HepG2 (cell line): Measurements from ENCODE around the gene GPC6. TPM values are rescaled to one million over a fixed set of nuclear protein-coding genes. Genes with fewer than 3 reads are reported as not detected.

Source experiments
- ATAC-seq: fragments of 200-7000 bp; cut with Tn5 transposase; 3 replicates; pipeline ENCODE4 v1.9.1; 2020; ENCODE audit warnings: mild to moderate bottlenecking, moderate library complexity
- BruUV-seq: library from RNA; stranded (reverse); fragments of 400-500 nt; replicated peaks from 2 replicates; lab custom pipeline; 2021; lab: Mats Ljungman, UMichigan
- CTCF ChIA-PET: fragments of 300-600 bp; formaldehyde crosslinking; extraction: SDS; loops from one replicate; lab custom pipeline; 2021; ENCODE audit warnings: low total read pairs, inconsistent platforms, low intra/inter-chr PET ratio; lab: Yijun Ruan, JAX
- POLR2A ChIA-PET: fragments of 350-600 bp; sonication (Branson Sonifier 250); formaldehyde crosslinking; loops from one replicate; lab custom pipeline; 2020; ENCODE audit warnings: antibody characterized with exemption, inconsistent platforms; lab: Yijun Ruan, JAX
- DNase-seq: peaks from one replicate; pipeline ENCODE4 v3.0.0-alpha.2; 2015; ENCODE audit warnings: low spot score
- FAIRE-seq: peaks from 3 replicates; lab custom pipeline; 2011; peaks lifted over from hg19 to GRCh38; lab: Jason Lieb, UNC
- H2AFZ ChIP-seq: one replicate; pipeline ENCODE4 v1.6.1; 2011; ENCODE audit warnings: low read length, inconsistent platforms
- H3K27ac ChIP-seq: fragments of 300-600 bp; 3 replicates; pipeline ENCODE4 v1.8.0; 2011; ENCODE audit warnings: mixed run types, mild to moderate bottlenecking, mixed read lengths, low read length, inconsistent platforms; ENCODE audit not compliant: insufficient read depth; ENCODE audit errors: extremely low read length
- H3K27me3 ChIP-seq, 2 experiments: fragments of 200-600 bp in 1 of 2; 2 replicates in 1 of 2; 3 replicates in 1 of 2; pipeline versions ENCODE4 v1.6.0 to v1.8.0; 2011; ENCODE audit warnings: low read length in 2 of 2, mild to moderate bottlenecking in 2 of 2, moderate library complexity in 2 of 2, inconsistent platforms in 1 of 2; ENCODE audit not compliant: insufficient read depth in 2 of 2, control insufficient read depth in 1 of 2
- H3K36me3 ChIP-seq, 2 experiments: fragments of 200-600 bp in 1 of 2; replicated peaks in 1 of 2; 2 replicates in 1 of 2; 3 replicates in 1 of 2; pipeline versions ENCODE4 v1.5.1 to v1.8.0; 2011; ENCODE audit warnings: low read length in 2 of 2, inconsistent platforms in 1 of 2; ENCODE audit not compliant: insufficient read depth in 2 of 2, control insufficient read depth in 1 of 2
- H3K4me1 ChIP-seq: 2 replicates; pipeline ENCODE4 v1.5.1; 2012; ENCODE audit warnings: low read length, inconsistent platforms; ENCODE audit not compliant: insufficient read depth
- H3K4me2 ChIP-seq: 2 replicates; pipeline ENCODE4 v1.6.0; 2011; ENCODE audit warnings: low read depth, low read length, inconsistent platforms
- H3K4me3 ChIP-seq, 3 experiments: fragments of 200-600 bp in 1 of 3; sonication (generic), shearing (Covaris generic) in 1 of 3; replicated peaks in 1 of 3; 2 replicates each; pipeline ENCODE4 v1.5.1; 2011 to 2016; ENCODE audit warnings: low read length in 3 of 3, inconsistent platforms in 2 of 3, low read depth in 2 of 3, mild to moderate bottlenecking in 2 of 3, control low read depth in 1 of 3, mixed read lengths in 1 of 3; ENCODE audit not compliant: insufficient read depth in 1 of 3
- H3K79me2 ChIP-seq: one replicate; pipeline ENCODE4 v1.6.1; 2011; ENCODE audit warnings: low read length, inconsistent platforms; ENCODE audit not compliant: insufficient read depth
- H3K9ac ChIP-seq: 2 replicates; pipeline ENCODE4 v1.6.0; 2011; ENCODE audit warnings: mild to moderate bottlenecking, low read depth, low read length, inconsistent platforms; ENCODE audit not compliant: insufficient read depth
- H3K9me3 ChIP-seq: 2 replicates; pipeline ENCODE4 v1.5.1; 2012; ENCODE audit warnings: mild to moderate bottlenecking, low read length
- H4K20me1 ChIP-seq: 2 replicates; pipeline ENCODE4 v1.6.0; 2011; ENCODE audit warnings: inconsistent platforms, mild to moderate bottlenecking, low read length, moderate library complexity; ENCODE audit not compliant: insufficient read depth
- CCDC6 ChIP-seq: sonication (generic); formaldehyde crosslinking; IDR thresholded peaks from 2 replicates; pipeline ENCODE4 v1.8.1; 2022; ENCODE audit warnings: mild to moderate bottlenecking, missing genetic modification reagents, moderate library complexity
- ETV5 ChIP-seq: IDR thresholded peaks from 2 replicates; pipeline ENCODE4 v1.6.1; 2018; ENCODE audit warnings: missing biosample characterization, missing genetic modification reagents, inconsistent platforms, borderline replicate concordance
- EZH2 ChIP-seq: conservative IDR thresholded peaks from 2 replicates; pipeline ENCODE4 v1.6.1; 2012; ENCODE audit warnings: mild to moderate bottlenecking, low read depth, low read length, moderate library complexity
- FIP1L1 ChIP-seq: fragments of 200-400 bp; formaldehyde crosslinking; IDR thresholded peaks from 2 replicates; pipeline ENCODE4 v1.6.1; 2018; ENCODE audit warnings: low read depth, mild to moderate bottlenecking, low read length, moderate library complexity, borderline replicate concordance; ENCODE audit not compliant: insufficient read depth
- HNRNPK ChIP-seq: fragments of 200-400 bp; formaldehyde crosslinking; IDR thresholded peaks from 2 replicates; pipeline ENCODE4 v1.6.1; 2018; ENCODE audit warnings: low read length, low read depth, moderate library complexity, mild to moderate bottlenecking; ENCODE audit not compliant: poor library complexity, severe bottlenecking
- HOXA5 ChIP-seq: sonication (generic); formaldehyde crosslinking; IDR thresholded peaks from 2 replicates; pipeline ENCODE4 v1.4.0; 2020; ENCODE audit warnings: missing genetic modification reagents
- KLF6 ChIP-seq: IDR thresholded peaks from 2 replicates; pipeline ENCODE4 v1.8.0; 2016; ENCODE audit warnings: missing biosample characterization, missing genetic modification reagents
- NR1H2 ChIP-seq: sonication (generic); formaldehyde crosslinking; IDR thresholded peaks from 2 replicates; pipeline ENCODE4 v1.8.1; 2022; ENCODE audit warnings: low read depth, missing genetic modification reagents, borderline replicate concordance
- SNRNP70 ChIP-seq: fragments of 200-400 bp; formaldehyde crosslinking; IDR thresholded peaks from 2 replicates; pipeline ENCODE4 v1.6.1; 2017; ENCODE audit warnings: mild to moderate bottlenecking, low read depth, low read length, moderate library complexity
- SRY ChIP-seq: sonication (generic); formaldehyde crosslinking; IDR thresholded peaks from 2 replicates; pipeline ENCODE4 v1.8.0; 2022; ENCODE audit warnings: mild to moderate bottlenecking, missing genetic modification reagents
- WIZ ChIP-seq: sonication (generic); formaldehyde crosslinking; IDR thresholded peaks from 2 replicates; pipeline ENCODE4 v1.5.1; 2020; ENCODE audit warnings: mild to moderate bottlenecking, missing genetic modification reagents
- ZBTB7A ChIP-seq: sonication (generic); formaldehyde crosslinking; IDR thresholded peaks from 2 replicates; pipeline ENCODE4 v1.8.0; 2022; ENCODE audit warnings: mild to moderate bottlenecking, missing genetic modification reagents
- ZFP41 ChIP-seq: sonication (generic); formaldehyde crosslinking; IDR thresholded peaks from 2 replicates; pipeline ENCODE4 v1.4.0; 2020; ENCODE audit warnings: mild to moderate bottlenecking, missing genetic modification reagents, borderline replicate concordance
- ZFP82 ChIP-seq: sonication (generic); formaldehyde crosslinking; IDR thresholded peaks from 2 replicates; pipeline ENCODE4 v1.5.1; 2020; ENCODE audit warnings: mild to moderate bottlenecking, missing genetic modification reagents, borderline replicate concordance
- ZFX ChIP-seq: sonication (generic); formaldehyde crosslinking; IDR thresholded peaks from 2 replicates; pipeline ENCODE4 v1.4.0; 2020; ENCODE audit warnings: mild to moderate bottlenecking, low read depth, missing genetic modification reagents, moderate library complexity
- ZNF549 ChIP-seq: sonication (generic); formaldehyde crosslinking; IDR thresholded peaks from 2 replicates; pipeline ENCODE4 v1.5.0; 2020; ENCODE audit warnings: missing genetic modification reagents
- ZNF572 ChIP-seq: sonication (generic); formaldehyde crosslinking; IDR thresholded peaks from 2 replicates; pipeline ENCODE4 v1.5.1; 2020; ENCODE audit warnings: mild to moderate bottlenecking, missing genetic modification reagents
- ZSCAN30 ChIP-seq: sonication (generic); formaldehyde crosslinking; IDR thresholded peaks from 2 replicates; pipeline ENCODE4 v1.5.0; 2020; ENCODE audit warnings: mild to moderate bottlenecking, missing genetic modification reagents
- WGBS: methylation state at CpG from one replicate; pipeline ENCODE4 v1.1.6; 2017; ENCODE audit warnings: low lambda C conversion rate; 5-methylcytosine and 5-hydroxymethylcytosine counted together
- in situ Hi-C: cut with HindIII; loops from 2 replicates; pipeline ENCODE4 v1.10.0; 2017; ENCODE audit warnings: low pct_unique_long_range_greater_than_20kb; ENCODE audit not compliant: extremely low pct_ligation_motif_present
- intact Hi-C: fragments of 100-400 bp; cut with micrococcal nuclease; formaldehyde crosslinking; loops from one replicate; pipeline ENCODE4 v1.10.0; 2022; ENCODE audit not compliant: unreplicated experiment
- polyA plus RNA-seq, 8 experiments: library from polyadenylated mRNA; depleted of rRNA in 3 of 8; stranded (reverse) in 7 of 8; unstranded in 1 of 8; fragments of >200 nt; fragmentation: Illumina TruSeq in 4 of 8; extraction: Trizol in 4 of 8; gene quantifications; 2 replicates each; pipeline versions ENCODE4 v1.2.1 to v1.2.3, GENCODE V29; 2011 to 2016; ENCODE audit warnings: low read depth in 4 of 8, missing spikeins in 1 of 8, mixed read lengths in 1 of 8; ENCODE audit not compliant: insufficient read depth in 1 of 8
- total RNA-seq, 5 experiments: library from RNA; depleted of rRNA; stranded (reverse); fragments of >200 nt; fragmentation: Illumina TruSeq; extraction: Trizol; gene quantifications; 2 replicates each; pipeline ENCODE4 v1.2.3, GENCODE V29; 2016; ENCODE audit warnings: low read depth in 1 of 5
- TF ChIP-seq, protein P1 (sequence below): sonication (generic); formaldehyde crosslinking; conservative IDR thresholded peaks from 2 replicates; pipeline ENCODE4 v1.4.0; 2020; ENCODE audit warnings: missing genetic modification reagents
- TF ChIP-seq, protein P2 (sequence below): sonication (generic); formaldehyde crosslinking; IDR thresholded peaks from 2 replicates; pipeline ENCODE4 v1.5.0; 2020; ENCODE audit warnings: missing genetic modification reagents, mild to moderate bottlenecking, borderline replicate concordance

The GPC6 gene
- total and polyA plus RNA-seq, 2 of the 13 experiments (the other 11 are each of a cell fraction or from before 2014, with no cell fraction given), result 24.5 to 33.9 TPM

DNA sequence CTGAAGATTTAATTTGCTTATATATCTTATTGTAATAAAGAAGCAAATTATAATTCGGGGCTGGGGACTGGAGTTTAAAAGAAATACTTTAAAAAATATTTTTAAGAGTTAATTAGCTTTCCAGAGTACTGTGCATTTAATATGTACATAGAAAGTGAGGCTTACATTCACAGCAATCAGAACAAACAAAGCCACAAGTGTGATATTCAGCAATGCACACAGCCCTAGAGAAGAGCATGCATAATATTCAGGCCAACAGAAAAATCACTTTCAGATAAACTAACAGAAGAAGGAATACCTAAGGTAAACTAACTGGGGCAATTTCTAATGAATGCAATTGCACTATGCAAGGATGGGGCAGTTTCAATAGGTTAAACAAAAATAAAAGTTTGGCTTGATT lies 241.8 kb downstream of the GPC6 start (continued):
- TF ChIP-seq, protein P1, sequence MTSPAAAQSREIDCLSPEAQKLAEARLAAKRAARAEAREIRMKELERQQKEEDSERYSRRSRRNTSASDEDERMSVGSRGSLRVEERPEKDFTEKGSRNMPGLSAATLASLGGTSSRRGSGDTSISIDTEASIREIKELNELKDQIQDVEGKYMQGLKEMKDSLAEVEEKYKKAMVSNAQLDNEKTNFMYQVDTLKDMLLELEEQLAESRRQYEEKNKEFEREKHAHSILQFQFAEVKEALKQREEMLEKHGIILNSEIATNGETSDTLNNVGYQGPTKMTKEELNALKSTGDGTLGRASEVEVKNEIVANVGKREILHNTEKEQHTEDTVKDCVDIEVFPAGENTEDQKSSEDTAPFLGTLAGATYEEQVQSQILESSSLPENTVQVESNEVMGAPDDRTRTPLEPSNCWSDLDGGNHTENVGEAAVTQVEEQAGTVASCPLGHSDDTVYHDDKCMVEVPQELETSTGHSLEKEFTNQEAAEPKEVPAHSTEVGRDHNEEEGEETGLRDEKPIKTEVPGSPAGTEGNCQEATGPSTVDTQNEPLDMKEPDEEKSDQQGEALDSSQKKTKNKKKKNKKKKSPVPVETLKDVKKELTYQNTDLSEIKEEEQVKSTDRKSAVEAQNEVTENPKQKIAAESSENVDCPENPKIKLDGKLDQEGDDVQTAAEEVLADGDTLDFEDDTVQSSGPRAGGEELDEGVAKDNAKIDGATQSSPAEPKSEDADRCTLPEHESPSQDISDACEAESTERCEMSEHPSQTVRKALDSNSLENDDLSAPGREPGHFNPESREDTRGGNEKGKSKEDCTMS, result no peak
- TF ChIP-seq SNRNP70, result no peak

DNA sequence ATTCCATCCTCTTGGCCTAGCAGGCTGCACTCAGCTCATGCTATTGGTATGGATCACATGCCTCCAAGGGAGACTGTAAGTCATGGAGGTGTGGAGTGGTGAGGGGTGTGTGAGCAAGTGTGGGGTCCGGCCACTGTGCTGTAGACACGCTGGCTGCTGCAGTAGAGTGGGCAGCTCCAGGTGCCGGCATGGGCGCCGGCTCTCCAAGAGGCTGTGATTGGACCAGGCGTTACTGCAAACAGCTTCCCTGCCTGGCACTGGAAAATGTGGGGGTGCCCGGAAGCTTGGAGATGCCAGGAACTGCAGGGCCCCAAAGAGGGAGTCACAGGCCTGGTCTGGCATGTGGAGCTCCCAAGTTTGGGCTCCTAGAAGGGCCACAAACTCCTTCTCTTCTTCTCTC lies 245.7 kb downstream of the GPC6 start:
- WGBS, result 97% methylated on average over 7 of the region's 7 CpGs
- CTCF ChIA-PET, result no interaction called here
- FAIRE-seq (no peak), ATAC-seq (no peak)
- Histone ChIP-seq H3K4me3 (no peak overlapping the region), H3K9ac (no peak overlapping the region), H3K4me2 (no peak overlapping the region), H3K27me3 (no peaks in the 10 kb centered on the region)
- BruUV-seq, result no TSS peak
- intact Hi-C loops, result no loop called here
- TF ChIP-seq EZH2 (no peak), HOXA5 (no peak), NR1H2 (CRISPR knock-in tag) (no peak), FIP1L1 (no peak), HNRNPK (no peak), ZFX (no peak), ETV5 (CRISPR knock-in tag) (no peak), KLF6 (CRISPR knock-in tag) (no peak), ZBTB7A (CRISPR knock-in tag) (no peak), CCDC6 (CRISPR knock-in tag) (no peak), SRY (CRISPR knock-in tag) (no peak), WIZ (no peak), ZNF572 (no peak), ZSCAN30 (CRISPR knock-in tag) (no peak), ZFP82 (CRISPR knock-in tag) (no peak), ZFP41 (no peak), ZNF549 (CRISPR knock-in tag) (no peak)
- TF ChIP-seq, protein P2, sequence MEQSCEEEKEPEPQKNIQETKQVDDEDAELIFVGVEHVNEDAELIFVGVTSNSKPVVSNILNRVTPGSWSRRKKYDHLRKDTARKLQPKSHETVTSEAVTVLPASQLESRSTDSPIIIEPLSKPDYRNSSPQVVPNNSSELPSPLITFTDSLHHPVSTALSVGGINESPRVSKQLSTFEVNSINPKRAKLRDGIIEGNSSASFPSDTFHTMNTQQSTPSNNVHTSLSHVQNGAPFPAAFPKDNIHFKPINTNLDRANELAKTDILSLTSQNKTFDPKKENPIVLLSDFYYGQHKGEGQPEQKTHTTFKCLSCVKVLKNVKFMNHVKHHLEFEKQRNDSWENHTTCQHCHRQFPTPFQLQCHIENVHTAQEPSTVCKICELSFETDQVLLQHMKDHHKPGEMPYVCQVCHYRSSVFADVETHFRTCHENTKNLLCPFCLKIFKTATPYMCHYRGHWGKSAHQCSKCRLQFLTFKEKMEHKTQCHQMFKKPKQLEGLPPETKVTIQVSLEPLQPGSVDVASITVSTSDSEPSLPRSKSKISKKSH (CRISPR knock-in tag), result no peak
- TF ChIP-seq, all 625 proteins: peak for 0
- no peak overlapping the region for H3K27ac ChIP-seq
- DNase-seq, result no peak
- in situ Hi-C loops, result no loop called here
- no peaks in the 10 kb centered on the region for H4K20me1 ChIP-seq
- no peaks in the 10 kb centered on the region for H3K4me1 ChIP-seq
- peaks cover 17% of the 10 kb centered on the region for H3K9me3 ChIP-seq
- no peak overlapping the region for H2AFZ ChIP-seq
- H3K79me2 ChIP-seq, result peaks cover 9% of the 10 kb centered on the region
- no peaks in the 10 kb centered on the region for H3K36me3 ChIP-seq
- POLR2A ChIA-PET, result no interaction called here
